ENCODE data around the gene PITX3. TPM values are rescaled to one million over a fixed set of nuclear protein-coding genes. Genes with fewer than 3 reads are reported as not detected.
A peak's percentile ranks its signal among the peaks of the same experiment; 100 is the strongest.

The PITX3 gene
- polyA plus RNA-seq, 1 of the 3 experiments (the other 2 are of a cell fraction): not detected

DNA sequence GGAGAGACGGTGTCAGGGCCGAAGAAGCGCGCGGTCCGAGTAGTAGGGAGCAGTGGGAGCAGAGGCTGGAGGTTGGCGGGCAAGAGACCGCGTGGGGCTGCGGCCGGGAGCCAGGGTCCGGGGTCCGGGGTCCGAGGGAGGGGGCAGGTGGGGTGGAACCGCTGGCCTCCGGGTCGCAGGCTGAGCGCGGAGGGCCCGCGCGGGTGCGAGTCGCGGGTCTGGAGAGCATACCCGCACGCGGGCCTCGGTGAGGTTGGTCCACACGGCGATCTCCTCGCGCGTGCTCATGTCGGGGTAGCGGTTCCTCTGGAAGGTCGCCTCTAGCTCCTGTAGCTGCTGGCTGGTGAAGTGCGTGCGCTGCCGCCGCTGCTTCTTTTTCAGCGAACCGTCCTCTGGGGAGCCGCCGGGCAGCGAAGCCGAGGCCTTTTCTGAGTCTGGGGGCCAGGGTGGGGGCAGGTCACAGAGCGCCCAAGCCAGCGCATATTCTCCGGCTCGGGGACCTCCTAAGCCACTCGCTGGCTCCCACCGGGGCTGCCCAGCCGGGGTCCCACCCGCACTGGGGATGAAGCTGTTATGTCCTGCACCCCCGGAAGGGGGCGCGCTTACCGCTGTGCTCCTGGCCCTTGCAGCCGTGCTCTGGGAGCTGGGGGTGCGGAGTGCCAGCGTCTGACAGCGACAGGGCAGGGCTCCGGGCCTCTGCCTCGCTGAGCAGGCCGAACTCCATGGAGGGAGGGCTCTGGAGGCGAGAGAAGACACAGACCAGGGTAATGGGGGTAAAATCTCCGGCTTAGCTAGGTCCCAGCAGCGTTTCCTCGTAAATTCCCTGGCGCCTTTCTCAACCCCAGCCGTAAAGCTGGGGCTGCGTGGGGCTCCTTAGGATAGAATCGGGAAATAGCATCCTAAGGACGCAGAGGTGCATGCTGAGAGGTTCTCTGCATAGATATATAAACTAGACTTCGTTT lies 9.7 kb downstream of the PITX3 start (continued):
- TF ChIP-seq RXRA (IDR thresholded peaks at IDR 0.05; ENCODE audit: borderline replicate concordance, low read depth) (no peak), SIN3A (IDR thresholded peaks at IDR 0.05; ENCODE audit: borderline replicate concordance, low read depth, low read length) (no peak)

DNA sequence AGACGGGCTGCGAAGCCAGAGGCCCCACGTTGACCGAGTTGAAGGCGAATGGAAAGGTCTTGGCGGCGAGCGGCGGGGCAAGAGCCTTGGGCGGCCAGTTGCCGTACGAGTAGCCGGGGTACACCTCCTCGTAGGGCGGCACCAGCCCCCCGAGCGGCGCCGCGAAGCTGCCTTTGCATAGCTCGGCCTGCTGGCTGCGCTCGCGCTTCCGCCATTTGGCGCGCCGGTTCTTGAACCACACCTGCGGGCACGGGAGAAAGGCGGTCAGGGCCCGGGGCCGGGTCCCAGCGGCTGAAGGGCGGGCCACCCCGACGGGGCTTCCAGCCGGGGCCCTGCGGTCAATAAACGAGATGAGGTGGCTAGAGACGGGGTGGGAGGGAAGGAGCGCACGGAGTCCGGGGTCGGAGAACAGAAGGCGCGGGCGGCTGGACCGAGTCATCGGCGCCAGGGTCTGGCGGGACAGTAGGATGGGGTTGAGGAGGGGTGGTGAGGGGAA lies 10.4 kb downstream of the PITX3 start:
- H3K4me1 ChIP-seq (ENCODE audit: control insufficient read depth in 1 of 2, insufficient read depth in 2 of 2, low read depth in 1 of 2, low read length in 1 of 2): peaks cover 0 to 17% of the 10 kb centered on the region in 2 experiments; a peak in 1 of 4 replicates
- peaks cover 6% of the 10 kb centered on the region for H3F3A ChIP-seq (replicated peaks; ENCODE audit: insufficient read depth)
- H3K36me3 ChIP-seq (replicated peaks in 1 of 2; ENCODE audit: control insufficient read depth in 1 of 2, insufficient read depth in 2 of 2, low read length in 1 of 2): no peaks in the 10 kb centered on the region
- ChIA-PET CTCF (interaction anchor here (0.9 to 23.6 kb wide), 44 partner anchors 9 to 353 kb away, joined by 3 to 824 read pairs (median 12); partner anchors contain the start of genes FBXL15, GBF1, NFKB2 and NOLC1), POLR2A (interaction anchor here (1.5 kb wide), 1 partner anchor 121 kb away, joined by 6 read pairs; no protein-coding TSS in a partner anchor)
- TF ChIP-seq CTCF (IDR thresholded peaks at IDR 0.05): peak; percentile 31
- TF ChIP-seq, protein P1, sequence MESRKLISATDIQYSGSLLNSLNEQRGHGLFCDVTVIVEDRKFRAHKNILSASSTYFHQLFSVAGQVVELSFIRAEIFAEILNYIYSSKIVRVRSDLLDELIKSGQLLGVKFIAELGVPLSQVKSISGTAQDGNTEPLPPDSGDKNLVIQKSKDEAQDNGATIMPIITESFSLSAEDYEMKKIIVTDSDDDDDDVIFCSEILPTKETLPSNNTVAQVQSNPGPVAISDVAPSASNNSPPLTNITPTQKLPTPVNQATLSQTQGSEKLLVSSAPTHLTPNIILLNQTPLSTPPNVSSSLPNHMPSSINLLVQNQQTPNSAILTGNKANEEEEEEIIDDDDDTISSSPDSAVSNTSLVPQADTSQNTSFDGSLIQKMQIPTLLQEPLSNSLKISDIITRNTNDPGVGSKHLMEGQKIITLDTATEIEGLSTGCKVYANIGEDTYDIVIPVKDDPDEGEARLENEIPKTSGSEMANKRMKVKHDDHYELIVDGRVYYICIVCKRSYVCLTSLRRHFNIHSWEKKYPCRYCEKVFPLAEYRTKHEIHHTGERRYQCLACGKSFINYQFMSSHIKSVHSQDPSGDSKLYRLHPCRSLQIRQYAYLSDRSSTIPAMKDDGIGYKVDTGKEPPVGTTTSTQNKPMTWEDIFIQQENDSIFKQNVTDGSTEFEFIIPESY (IDR thresholded peaks at IDR 0.05; ENCODE audit: borderline replicate concordance, low read depth): no peak
- no peak for TF ChIP-seq GABPA (IDR thresholded peaks at IDR 0.05; ENCODE audit: low read depth)
- TF ChIP-seq NFIC (IDR thresholded peaks at IDR 0.05; ENCODE audit: borderline replicate concordance): no peak
- TF ChIP-seq FOXM1 (IDR thresholded peaks at IDR 0.05; ENCODE audit: low read depth): no peak
- peak; percentile 19; the same call in 1 of the 2 replicates for TF ChIP-seq MAX (IDR thresholded peaks at IDR 0.05; ENCODE audit: low read depth)
- TF ChIP-seq RXRA (IDR thresholded peaks at IDR 0.05; ENCODE audit: borderline replicate concordance, low read depth): no peak
- no peak for TF ChIP-seq SIN3A (IDR thresholded peaks at IDR 0.05; ENCODE audit: borderline replicate concordance, low read depth, low read length)
- TF ChIP-seq SMC3 (IDR thresholded peaks at IDR 0.05; ENCODE audit: low read depth, low read length): no peak
- no peak for TF ChIP-seq CHD2 (IDR thresholded peaks at IDR 0.05; ENCODE audit: low read length, partially characterized antibody)
- peak; percentile 33; the same call in 1 of the 2 replicates for TF ChIP-seq RAD21 (IDR thresholded peaks at IDR 0.05; ENCODE audit: low read length)
- no peak for TF ChIP-seq FOXJ3 (CRISPR knock-in tag; IDR thresholded peaks at IDR 0.05)
- TF ChIP-seq EP300 (IDR thresholded peaks at IDR 0.05; ENCODE audit: borderline replicate concordance in 1 of 2, low read depth in 1 of 2, low read length in 1 of 2): no peak
- TF ChIP-seq FOSL2 (IDR thresholded peaks at IDR 0.05; ENCODE audit: borderline replicate concordance, low read depth): no peak
- TF ChIP-seq, protein P2, sequence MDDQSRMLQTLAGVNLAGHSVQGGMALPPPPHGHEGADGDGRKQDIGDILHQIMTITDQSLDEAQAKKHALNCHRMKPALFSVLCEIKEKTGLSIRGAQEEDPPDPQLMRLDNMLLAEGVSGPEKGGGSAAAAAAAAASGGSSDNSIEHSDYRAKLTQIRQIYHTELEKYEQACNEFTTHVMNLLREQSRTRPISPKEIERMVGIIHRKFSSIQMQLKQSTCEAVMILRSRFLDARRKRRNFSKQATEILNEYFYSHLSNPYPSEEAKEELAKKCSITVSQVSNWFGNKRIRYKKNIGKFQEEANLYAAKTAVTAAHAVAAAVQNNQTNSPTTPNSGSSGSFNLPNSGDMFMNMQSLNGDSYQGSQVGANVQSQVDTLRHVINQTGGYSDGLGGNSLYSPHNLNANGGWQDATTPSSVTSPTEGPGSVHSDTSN (IDR thresholded peaks at IDR 0.05): no peak
- no peak for TF ChIP-seq MEF2A (IDR thresholded peaks at IDR 0.05; ENCODE audit: borderline replicate concordance, low read depth)
- TF ChIP-seq TEAD4 (IDR thresholded peaks at IDR 0.05; ENCODE audit: borderline replicate concordance, insufficient read depth): no peak
- TF ChIP-seq TCF12 (IDR thresholded peaks at IDR 0.05): no peak
- TF ChIP-seq TAF1 (IDR thresholded peaks at IDR 0.05; ENCODE audit: borderline replicate concordance, low read depth, low read length): no peak
- TF ChIP-seq YY1 (IDR thresholded peaks at IDR 0.05; ENCODE audit: low read depth): no peak
- no peak overlapping the region for H3K27ac ChIP-seq (ENCODE audit: low read depth in 2 of 2, low read length in 1 of 2)
- no peaks in the 10 kb centered on the region for H3K9me3 ChIP-seq
- H3K9ac ChIP-seq: no peak overlapping the region
- WGBS (ENCODE audit: low lambda C conversion rate): 1% methylated on average over 31 of the region's 52 CpGs
- H3K9me2 ChIP-seq: no peaks in the 10 kb centered on the region
- no peaks in the 10 kb centered on the region for H3K79me2 ChIP-seq (ENCODE audit: insufficient read depth)
- H3K4me2 ChIP-seq: peak overlapping the region; percentile 89
- peak; percentile 74 for DNase-seq
- peak overlapping the region; percentile 42 to 46 for H3K4me3 ChIP-seq (ENCODE audit: low read depth in 2 of 2, low read length in 1 of 2)
- H2AFZ ChIP-seq (ENCODE audit: low read depth): peak overlapping the region; percentile 89; the same call in 1 of the 2 replicates
- H4K20me1 ChIP-seq (ENCODE audit: insufficient read depth): no peaks in the 10 kb centered on the region
- peaks cover 17% of the 10 kb centered on the region; the same call in 1 of the 2 replicates for H3K27me3 ChIP-seq (ENCODE audit: insufficient read depth)

Data from SK-N-SH (cell line).